Activated CD8-positive, alpha-beta T cell treated with anti-CD3 and anti-CD28 coated beads for 36 hours (primary cell): Measurements from ENCODE around the gene FTHL17. TPM values are rescaled to one million over a fixed set of nuclear protein-coding genes. Genes with fewer than 3 reads are reported as not detected.

ENCODE experiments used
- ATAC-seq: fragments of 200-7000 bp; cut with Tn5 transposase; one replicate; pipeline ENCODE4 v1.10.0; 2021; ENCODE audit warnings: mild to moderate bottlenecking, moderate library complexity
- CTCF ChIA-PET: fragments of 350-600 bp; sonication (Branson Sonifier 250); formaldehyde crosslinking; loops from one replicate; lab custom pipeline; 2021; ENCODE audit warnings: antibody characterized with exemption; lab: Charles Lee
- POLR2A ChIA-PET: fragments of 350-600 bp; sonication (Branson Sonifier 250); formaldehyde crosslinking; loops from one replicate; lab custom pipeline; 2021; ENCODE audit warnings: antibody characterized with exemption; lab: Charles Lee
- DNase-seq: peaks from one replicate; pipeline ENCODE4 v3.0.0-alpha.2; 2020
- H3K27ac Mint-ChIP-seq: one replicate; pipeline ENCODE4 v1.8.0; 2021; ENCODE audit warnings: mild to moderate bottlenecking, mixed read lengths
- H3K27me3 Mint-ChIP-seq: one replicate; pipeline ENCODE4 v1.8.0; 2021; ENCODE audit warnings: mixed read lengths
- H3K36me3 Mint-ChIP-seq: one replicate; pipeline ENCODE4 v1.8.0; 2021; ENCODE audit warnings: low read depth, mixed read lengths
- H3K4me1 Mint-ChIP-seq: one replicate; pipeline ENCODE4 v1.8.0; 2021; ENCODE audit warnings: low read depth, mixed read lengths
- H3K4me3 Mint-ChIP-seq: one replicate; pipeline ENCODE4 v1.8.0; 2021; ENCODE audit warnings: mild to moderate bottlenecking, moderate library complexity, mixed read lengths
- H3K9me3 Mint-ChIP-seq: one replicate; pipeline ENCODE4 v1.8.0; 2021; ENCODE audit warnings: mixed read lengths
- intact Hi-C: fragments of 100-400 bp; cut with micrococcal nuclease; formaldehyde crosslinking; loops from one replicate; pipeline ENCODE4 v1.10.0; 2022
- total RNA-seq, 2 experiments: library from RNA; stranded (reverse); gene quantifications; one replicate each; pipeline ENCODE4 v1.2.3, GENCODE V29; 2021
- TF ChIP-seq, protein P1 (sequence below): fragments of 200-600 bp; IDR thresholded peaks from one replicate; pipeline ENCODE4 v1.8.0; 2022; ENCODE audit warnings: antibody characterized with exemption, mild to moderate bottlenecking

Gene FTHL17
- total RNA-seq, 2 experiments from 2014 or later = not detected

- H3K27ac Mint-ChIP-seq = no peak overlapping the region
- no peak for ATAC-seq
- CTCF ChIA-PET = interaction anchor here (1.6 kb wide), 1 partner anchor 25 kb away, joined by 5 read pairs; no protein-coding TSS in a partner anchor
Measured at GRCh38 chrX:31063114-31063513, 8.7 kb downstream of the FTHL17 start.

GRCh38 chrX:31061091-31061490 lies 10.8 kb downstream of the FTHL17 start:
- Mint-ChIP-seq H3K4me3 (no peak overlapping the region), H3K4me1 (no peaks in the 10 kb centered on the region), H3K27ac (no peak overlapping the region), H3K27me3 (no peaks in the 10 kb centered on the region), H3K9me3 (no peaks in the 10 kb centered on the region), H3K36me3 (no peaks in the 10 kb centered on the region)
- ATAC-seq (no peak), DNase-seq (no peak)
- intact Hi-C loops = no loop called here
- ChIA-PET POLR2A (no interaction called here), CTCF (no interaction called here)
- TF ChIP-seq, protein P1, sequence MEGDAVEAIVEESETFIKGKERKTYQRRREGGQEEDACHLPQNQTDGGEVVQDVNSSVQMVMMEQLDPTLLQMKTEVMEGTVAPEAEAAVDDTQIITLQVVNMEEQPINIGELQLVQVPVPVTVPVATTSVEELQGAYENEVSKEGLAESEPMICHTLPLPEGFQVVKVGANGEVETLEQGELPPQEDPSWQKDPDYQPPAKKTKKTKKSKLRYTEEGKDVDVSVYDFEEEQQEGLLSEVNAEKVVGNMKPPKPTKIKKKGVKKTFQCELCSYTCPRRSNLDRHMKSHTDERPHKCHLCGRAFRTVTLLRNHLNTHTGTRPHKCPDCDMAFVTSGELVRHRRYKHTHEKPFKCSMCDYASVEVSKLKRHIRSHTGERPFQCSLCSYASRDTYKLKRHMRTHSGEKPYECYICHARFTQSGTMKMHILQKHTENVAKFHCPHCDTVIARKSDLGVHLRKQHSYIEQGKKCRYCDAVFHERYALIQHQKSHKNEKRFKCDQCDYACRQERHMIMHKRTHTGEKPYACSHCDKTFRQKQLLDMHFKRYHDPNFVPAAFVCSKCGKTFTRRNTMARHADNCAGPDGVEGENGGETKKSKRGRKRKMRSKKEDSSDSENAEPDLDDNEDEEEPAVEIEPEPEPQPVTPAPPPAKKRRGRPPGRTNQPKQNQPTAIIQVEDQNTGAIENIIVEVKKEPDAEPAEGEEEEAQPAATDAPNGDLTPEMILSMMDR = no peak

More at GRCh38 chrX:31063114-31063513, 8.7 kb downstream of the FTHL17 start:
- no peak overlapping the region for H3K4me3 Mint-ChIP-seq
- TF ChIP-seq, protein P1 = no peak
- no peaks in the 10 kb centered on the region for H3K9me3 Mint-ChIP-seq
- no peaks in the 10 kb centered on the region for H3K27me3 Mint-ChIP-seq
- no peaks in the 10 kb centered on the region for H3K36me3 Mint-ChIP-seq
- no peaks in the 10 kb centered on the region for H3K4me1 Mint-ChIP-seq
- POLR2A ChIA-PET = no interaction called here
- intact Hi-C loops = no loop called here
- no peak for DNase-seq

- H3K27ac Mint-ChIP-seq = no peak overlapping the region
- H3K27me3 Mint-ChIP-seq = no peaks in the 10 kb centered on the region
- DNase-seq (no peak), ATAC-seq (no peak)
- H3K4me3 Mint-ChIP-seq = no peak overlapping the region
- POLR2A ChIA-PET = no interaction called here
- CTCF ChIA-PET = no interaction called here
- intact Hi-C loops = no loop called here
- no peaks in the 10 kb centered on the region for H3K36me3 Mint-ChIP-seq
- no peaks in the 10 kb centered on the region for H3K9me3 Mint-ChIP-seq
- H3K4me1 Mint-ChIP-seq = no peaks in the 10 kb centered on the region
- TF ChIP-seq, protein P1 = no peak
Measured at GRCh38 chrX:31060016-31060415, 11.8 kb downstream of the FTHL17 start.

DNA sequence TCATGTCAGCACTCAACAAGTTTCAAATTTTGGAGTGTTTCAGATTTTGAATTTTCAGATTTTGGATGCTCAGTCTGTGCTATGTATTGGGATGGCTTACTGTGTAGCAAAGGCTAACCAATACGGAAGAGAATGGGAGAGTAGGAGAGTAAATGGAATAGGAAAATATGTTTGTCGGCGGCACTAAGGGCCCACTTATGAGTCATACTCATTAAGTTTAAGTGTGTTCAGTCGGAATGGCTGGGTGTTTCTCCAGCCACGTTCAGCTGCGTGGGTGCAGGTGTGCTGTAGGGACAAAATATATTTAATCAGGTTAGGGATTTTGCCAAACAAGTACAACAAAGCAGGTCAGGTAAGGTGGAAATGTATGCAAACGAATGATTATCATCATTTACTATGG lies 13.6 kb downstream of the FTHL17 start:
- Mint-ChIP-seq H3K4me1 (no peaks in the 10 kb centered on the region), H3K27me3 (no peaks in the 10 kb centered on the region), H3K4me3 (no peak overlapping the region), H3K27ac (no peak overlapping the region), H3K9me3 (no peaks in the 10 kb centered on the region), H3K36me3 (no peaks in the 10 kb centered on the region)
- ATAC-seq = no peak
- TF ChIP-seq, protein P1 = no peak
- intact Hi-C loops = no loop called here
- ChIA-PET POLR2A (no interaction called here), CTCF (no interaction called here)
- no peak for DNase-seq

GRCh38 chrX:31057691-31058090 lies 14.2 kb downstream of the FTHL17 start:
- no peaks in the 10 kb centered on the region for H3K9me3 Mint-ChIP-seq
- TF ChIP-seq, protein P1 = no peak
- ATAC-seq (peak; percentile 82), DNase-seq (peak; percentile 43)
- H3K27ac Mint-ChIP-seq = no peak overlapping the region
- no peaks in the 10 kb centered on the region for H3K27me3 Mint-ChIP-seq
- ChIA-PET CTCF (no interaction called here), POLR2A (no interaction called here)
- H3K4me3 Mint-ChIP-seq = no peak overlapping the region
- H3K36me3 Mint-ChIP-seq = no peaks in the 10 kb centered on the region
- H3K4me1 Mint-ChIP-seq = no peaks in the 10 kb centered on the region
- intact Hi-C loops = no loop called here
